Fibroblast of villous mesenchyme (primary cell): ENCODE measurements around the gene GRAMD2A. TPM values are rescaled to one million over a fixed set of nuclear protein-coding genes. Genes with fewer than 3 reads are reported as not detected.

Experiments
- DNase-seq: peaks from one replicate; pipeline ENCODE4 v3.0.0-alpha.2; 2010; ENCODE audit warnings: low read depth
- H3K4me3 ChIP-seq: 2 replicates; pipeline ENCODE4 v1.5.1; 2011; ENCODE audit warnings: low read depth, mild to moderate bottlenecking, low read length
- total RNA-seq: library from RNA; depleted of rRNA; stranded (reverse); fragments of >200 nt; gene quantifications from 2 replicates; pipeline ENCODE4 v1.2.3, GENCODE V29; 2012
- TF ChIP-seq, protein P1 (sequence below): IDR thresholded peaks from 2 replicates; pipeline ENCODE4 v1.5.1; 2012; ENCODE audit warnings: low read depth, mild to moderate bottlenecking, low read length; ENCODE audit not compliant: insufficient read depth

The GRAMD2A gene
- total RNA-seq, 1 donor, result 0.43 TPM

DNA sequence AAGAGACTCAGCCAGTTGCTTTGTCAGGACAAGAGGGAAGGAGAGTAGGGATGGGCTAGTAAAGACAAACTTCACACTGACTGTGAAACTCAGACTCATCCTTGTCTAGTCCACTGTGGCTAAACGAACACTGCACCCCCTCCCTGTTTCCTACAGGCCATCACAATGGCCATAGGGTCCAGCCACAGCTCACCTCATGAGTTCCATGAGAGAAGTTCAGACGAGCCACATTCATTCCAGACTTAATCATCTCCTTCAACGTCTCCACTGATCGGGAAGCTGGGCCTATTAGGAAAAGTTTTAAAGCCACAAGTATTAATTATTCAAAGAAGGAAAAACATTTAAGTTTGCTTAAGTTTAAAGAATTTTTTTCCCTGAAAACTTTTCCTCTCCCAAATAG lies 19.6 kb upstream of the GRAMD2A start:
- no peak for DNase-seq
- H3K4me3 ChIP-seq, result no peak overlapping the region
- TF ChIP-seq, protein P1, sequence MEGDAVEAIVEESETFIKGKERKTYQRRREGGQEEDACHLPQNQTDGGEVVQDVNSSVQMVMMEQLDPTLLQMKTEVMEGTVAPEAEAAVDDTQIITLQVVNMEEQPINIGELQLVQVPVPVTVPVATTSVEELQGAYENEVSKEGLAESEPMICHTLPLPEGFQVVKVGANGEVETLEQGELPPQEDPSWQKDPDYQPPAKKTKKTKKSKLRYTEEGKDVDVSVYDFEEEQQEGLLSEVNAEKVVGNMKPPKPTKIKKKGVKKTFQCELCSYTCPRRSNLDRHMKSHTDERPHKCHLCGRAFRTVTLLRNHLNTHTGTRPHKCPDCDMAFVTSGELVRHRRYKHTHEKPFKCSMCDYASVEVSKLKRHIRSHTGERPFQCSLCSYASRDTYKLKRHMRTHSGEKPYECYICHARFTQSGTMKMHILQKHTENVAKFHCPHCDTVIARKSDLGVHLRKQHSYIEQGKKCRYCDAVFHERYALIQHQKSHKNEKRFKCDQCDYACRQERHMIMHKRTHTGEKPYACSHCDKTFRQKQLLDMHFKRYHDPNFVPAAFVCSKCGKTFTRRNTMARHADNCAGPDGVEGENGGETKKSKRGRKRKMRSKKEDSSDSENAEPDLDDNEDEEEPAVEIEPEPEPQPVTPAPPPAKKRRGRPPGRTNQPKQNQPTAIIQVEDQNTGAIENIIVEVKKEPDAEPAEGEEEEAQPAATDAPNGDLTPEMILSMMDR, result no peak

DNA sequence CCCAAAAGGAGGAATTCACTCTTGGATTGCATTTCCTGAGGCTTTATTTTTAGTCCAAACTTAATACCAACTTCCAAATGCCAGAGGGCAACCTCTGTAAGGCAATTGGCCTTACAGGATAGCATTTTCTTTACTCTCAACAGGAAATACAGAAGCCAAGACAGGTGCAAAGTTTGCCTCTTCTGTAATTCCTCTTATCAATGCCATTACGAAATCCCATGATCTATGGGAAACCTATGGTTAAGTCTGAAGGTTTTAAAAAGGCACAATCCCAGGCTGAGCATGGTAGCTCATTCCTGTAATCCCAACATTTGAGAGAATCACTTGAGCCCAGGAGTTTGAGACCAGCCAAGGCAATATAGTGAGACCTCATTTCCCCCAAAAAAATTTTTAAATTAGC lies 18.5 kb upstream of the GRAMD2A start:
- no peak overlapping the region for H3K4me3 ChIP-seq
- TF ChIP-seq, protein P1, result no peak
- no peak for DNase-seq

DNA sequence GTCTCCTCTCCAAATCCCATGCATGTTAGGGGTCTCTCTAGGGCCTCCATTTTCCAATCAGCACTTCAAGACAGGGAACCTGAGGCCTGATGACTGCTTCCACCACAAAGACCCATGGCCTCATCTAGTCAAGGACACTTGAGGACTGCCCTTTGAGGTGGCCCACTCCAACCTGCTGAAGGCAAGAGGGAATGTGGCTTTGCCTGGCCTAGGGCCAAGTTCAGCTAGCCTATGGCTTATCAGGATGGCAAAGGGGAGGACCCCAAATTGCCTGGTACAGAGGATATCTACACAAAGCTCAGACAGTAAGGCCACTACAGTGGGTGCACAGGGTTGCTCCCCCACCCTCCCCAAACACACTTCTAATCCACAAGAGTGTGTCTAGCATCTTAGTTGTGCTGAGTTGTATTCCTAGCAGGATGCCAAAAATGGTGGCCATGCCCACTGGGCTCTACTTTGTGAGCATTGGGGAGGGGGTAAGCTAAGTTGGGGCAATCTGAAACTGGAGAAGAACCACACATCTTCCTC lies 10.0 kb upstream of the GRAMD2A start:
- no peak overlapping the region for H3K4me3 ChIP-seq
- DNase-seq, result no peak
- TF ChIP-seq, protein P1, result no peak

DNA sequence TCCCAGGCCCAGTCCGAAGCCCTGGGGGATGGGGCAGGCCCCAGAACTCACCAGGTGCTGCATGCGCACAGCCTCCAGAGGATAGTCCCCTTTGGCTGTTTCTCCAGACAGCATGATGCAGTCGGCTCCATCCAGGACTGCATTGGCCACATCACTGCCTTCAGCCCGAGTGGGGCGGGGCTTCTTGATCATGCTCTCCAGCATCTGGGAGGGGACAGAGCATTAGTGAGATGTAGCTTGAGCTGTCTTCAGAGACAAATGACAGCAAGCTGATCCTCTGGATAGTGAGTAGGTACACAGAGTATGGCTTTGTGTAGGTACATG lies 9.1 kb upstream of the GRAMD2A start:
- DNase-seq, result no peak
- TF ChIP-seq, protein P1, result no peak
- H3K4me3 ChIP-seq, result no peak overlapping the region

DNA sequence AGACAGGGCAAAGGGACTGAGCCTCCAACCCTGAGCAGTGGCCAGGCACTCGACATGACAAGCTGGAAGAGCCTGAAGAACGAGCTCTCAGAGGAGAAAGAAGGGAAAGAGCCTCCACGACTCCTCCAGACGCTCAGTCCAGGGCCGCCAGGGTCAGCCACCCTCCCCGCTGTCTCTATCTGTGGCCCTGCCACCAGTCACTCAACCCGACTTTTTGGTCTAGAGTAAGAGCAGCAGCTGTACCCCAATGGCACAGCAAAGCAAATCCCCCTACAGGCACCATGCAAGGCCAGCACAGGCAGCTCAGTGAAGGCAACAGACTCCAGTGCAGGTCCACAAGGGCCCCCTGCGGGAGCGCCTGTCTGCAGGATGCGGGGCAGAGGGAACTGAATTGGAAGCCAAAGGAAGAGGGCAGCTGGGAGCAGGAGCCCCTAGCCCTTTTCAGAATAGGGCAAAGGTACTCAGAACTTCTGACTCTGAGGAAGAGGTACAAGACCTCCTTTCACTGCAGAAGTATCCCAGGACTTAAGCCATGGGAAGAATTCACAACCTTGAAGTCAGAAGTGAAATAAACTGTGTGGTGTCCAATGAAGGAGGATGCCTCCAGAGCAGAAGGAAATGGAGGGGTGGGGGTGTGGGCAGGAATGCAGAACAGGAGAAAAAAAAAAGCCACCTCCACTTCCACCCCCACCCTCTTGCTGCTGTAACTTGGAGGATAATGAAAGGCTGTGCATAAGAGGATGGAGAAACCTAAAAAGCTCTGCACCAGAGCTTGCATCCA lies 8.5 kb upstream of the GRAMD2A start:
- DNase-seq, result no peak
- H3K4me3 ChIP-seq, result no peak overlapping the region
- TF ChIP-seq, protein P1, result no peak

DNA sequence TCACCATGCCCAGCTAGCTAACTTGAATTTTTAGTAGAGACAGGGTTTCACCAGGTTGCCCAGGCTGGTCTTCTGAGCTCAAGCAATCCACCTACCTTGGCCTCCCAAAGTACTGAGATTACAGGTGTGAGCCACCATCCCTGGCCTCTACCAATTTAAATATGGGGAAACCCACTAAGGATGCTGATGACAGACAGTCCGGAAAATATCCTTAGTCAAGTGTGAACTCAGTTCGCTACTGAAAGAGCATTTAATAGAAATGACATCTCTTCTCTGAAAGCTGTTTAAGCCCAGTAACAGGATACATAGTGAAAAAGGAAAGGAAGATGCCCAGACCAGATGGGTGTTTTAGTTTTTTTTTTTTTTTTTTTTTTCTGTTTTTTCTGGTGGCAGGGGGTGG lies 7.7 kb upstream of the GRAMD2A start:
- DNase-seq, result no peak
- TF ChIP-seq, protein P1, result no peak
- H3K4me3 ChIP-seq, result no peak overlapping the region

DNA sequence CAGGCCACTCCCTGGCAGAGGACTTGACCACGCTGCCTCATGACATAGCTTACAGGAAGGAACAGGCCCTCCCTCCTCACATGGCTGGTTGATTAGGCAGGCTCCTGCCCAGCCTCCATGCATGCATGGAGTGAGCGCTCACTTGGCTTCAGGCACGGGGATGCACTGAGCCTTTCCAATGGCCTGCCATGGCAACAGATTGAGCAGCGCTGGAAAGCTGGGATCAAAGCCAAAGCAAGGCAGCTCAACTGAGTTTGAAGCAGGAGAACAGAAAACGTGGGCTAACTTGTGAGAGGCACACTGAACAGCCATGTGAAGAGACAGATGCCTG lies 5.9 kb upstream of the GRAMD2A start:
- DNase-seq, result peak; percentile 58
- TF ChIP-seq, protein P1, result no peak
- H3K4me3 ChIP-seq, result no peak overlapping the region
